NCI-H2227 (cell line): ENCODE data around the gene PPP1R14D.

ENCODE experiments used
- DNase-seq: peaks from one replicate; lab custom pipeline; 2025; ENCODE audit not compliant: unreplicated experiment; lab: John Stamatoyannopoulos, UW

PPP1R14D gene

DNA sequence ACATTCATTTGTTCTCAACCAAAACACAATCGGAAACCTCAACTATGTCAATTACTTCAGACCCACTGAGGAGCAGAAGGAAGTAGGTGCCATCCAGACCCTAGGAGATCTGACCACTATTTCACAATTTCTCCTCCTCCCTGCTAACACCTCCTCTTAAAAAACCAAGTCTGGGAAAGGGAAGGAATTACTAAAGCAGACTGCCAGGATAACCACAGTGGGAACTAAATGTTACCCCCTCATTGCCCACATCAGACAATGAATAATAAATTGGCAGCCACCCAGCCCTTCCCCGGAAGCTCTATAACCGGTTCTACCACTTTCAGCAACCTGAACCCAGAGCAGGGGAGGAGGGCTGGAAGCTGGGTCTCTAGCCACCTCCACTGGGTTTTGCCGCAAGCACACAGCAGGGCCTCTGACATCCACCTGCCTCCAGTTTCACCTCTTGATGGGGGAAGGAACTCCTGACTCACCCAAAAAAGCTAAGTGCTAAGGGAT lies 41.1 kb downstream of the PPP1R14D start:
- no peak for DNase-seq

GRCh38 chr15:40785814-40786213 lies 42.7 kb downstream of the PPP1R14D start:
- DNase-seq = no peak

DNA sequence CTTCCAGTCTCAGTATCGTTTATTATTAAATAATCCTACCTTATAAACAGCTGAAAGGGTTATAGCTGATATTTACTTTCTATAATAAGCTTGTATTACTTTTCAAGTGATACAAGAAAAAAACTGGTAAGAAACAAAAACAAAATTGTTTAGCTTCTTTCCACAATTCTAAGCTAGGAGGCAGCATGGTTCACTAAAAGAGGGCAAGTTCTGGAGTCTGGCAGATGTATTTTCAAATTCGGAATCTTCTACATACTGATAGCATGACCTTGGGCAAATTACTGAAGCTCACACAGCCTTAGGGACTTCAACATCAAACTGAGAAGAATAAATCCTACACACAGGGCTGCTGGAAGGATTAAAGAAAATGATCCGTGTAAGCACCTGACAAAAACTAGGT lies 43.3 kb downstream of the PPP1R14D start:
- no peak for DNase-seq

DNA sequence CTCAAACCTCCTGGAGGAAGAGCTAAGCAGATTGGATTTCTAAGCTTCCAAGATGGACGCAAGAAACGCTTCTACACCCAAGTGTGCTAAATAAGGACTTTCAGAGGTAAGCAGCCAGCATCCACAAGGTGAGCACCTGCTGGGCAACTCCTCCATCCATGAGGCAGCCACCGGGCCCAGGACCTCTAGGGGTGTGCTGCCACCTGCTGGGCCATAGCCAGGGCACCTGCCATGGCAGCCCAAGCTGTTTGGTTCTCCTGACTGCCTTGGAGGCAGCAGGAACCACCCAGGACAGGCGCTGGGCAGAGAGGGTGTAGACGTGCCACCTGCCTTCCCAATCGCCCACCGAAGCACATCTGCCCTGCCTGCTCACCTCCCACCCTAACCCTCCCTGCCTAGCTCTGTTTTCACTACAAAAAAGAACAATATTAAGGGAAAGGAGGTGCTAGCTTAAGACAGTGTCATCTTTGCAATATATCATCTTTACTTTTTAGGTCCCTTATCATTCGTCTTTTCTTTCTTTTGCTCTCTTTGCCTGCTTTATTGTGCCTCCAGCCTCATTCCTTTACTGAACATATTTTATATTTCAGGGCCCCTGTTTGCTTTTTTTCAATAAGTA lies 45.8 kb downstream of the PPP1R14D start:
- DNase-seq = peak; percentile 65

DNA sequence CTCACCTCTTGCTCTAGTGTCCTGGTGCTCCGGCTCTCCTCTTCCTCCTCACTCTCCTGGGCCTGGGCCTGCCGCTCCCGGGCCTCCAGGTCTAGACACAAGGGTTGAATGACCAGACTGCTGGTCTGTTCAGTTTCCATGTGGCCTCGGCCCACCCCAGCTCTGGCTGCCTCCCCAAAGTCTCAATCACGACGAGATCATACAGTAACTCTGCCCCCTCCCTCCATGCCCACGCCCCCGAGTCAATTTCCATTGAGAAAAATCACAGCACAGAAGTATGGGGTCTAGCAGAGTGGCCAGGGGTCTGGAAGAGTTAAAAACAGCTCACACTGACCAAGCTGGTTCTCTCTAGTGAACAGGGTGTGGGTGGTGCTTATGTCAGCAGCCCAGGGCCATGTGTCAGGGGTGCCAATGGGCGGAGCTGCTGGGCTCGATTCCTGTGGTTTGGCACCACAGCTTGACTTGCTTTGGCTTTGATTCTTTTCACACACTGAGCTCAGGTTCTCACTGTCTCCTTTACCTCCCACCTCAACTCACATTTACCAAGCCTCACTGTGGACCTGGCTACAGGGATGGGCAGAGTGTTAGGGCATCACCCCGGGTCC lies 51.9 kb downstream of the PPP1R14D start:
- no peak for DNase-seq

DNA sequence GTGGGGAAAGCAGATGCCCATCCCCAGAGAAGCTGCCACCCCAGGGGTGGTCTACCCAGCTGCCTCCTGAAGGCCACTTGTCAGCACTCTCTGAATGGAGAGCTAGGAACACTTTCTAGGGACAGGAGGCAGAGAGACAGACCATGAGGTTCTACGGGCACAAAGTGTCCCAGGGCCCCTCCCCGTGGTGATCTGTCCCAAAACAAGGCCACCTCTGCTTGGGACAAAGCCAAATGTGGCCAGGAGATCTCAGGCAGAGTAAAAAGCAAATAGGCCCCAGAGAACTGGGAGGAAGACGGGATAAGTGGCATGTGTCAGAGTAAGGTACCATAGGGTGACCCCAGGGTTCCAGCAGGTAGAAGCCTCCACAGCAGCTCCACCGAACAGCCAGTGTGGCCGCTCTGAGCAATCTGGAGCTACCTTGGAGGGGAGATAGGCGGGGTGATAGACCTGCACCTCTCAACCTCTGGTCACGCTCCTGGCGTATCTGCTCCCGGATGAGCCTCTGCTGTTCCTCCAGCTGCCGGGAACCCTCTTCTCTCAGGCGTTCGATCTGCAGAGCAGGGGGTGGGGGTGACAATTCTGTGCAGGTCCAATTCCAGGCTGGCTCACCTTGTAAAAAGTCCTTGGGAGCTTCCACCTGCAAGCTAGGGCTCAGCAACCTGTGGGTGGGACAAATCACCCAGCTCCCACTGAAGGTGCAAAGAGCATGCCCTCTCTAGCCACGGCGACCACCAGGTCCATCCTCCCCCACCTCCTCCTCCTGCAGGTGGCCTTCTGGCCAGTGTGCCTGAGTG lies 52.6 kb downstream of the PPP1R14D start:
- DNase-seq = no peak

DNA sequence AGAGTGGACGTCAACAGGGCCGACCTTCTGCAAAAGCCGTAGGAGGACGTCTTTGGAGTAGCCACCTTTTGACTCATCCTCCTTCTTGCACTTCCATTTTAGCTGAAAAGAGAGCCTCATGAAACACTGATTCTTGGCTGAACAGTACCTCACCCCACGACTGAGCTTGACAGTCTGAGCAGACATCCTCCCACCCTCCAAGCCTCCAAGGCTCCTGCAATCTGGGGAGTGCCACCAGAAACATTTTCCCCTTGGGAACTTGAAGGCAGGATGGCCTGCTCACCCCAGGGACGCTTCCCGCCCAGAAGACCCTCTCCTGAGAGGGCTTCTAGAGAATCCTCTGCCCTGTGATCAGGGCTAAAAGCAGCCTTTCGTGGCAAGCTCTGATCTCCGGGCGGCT lies 53.5 kb downstream of the PPP1R14D start:
- no peak for DNase-seq

GRCh38 chr15:40773902-40774301 lies 54.6 kb downstream of the PPP1R14D start:
- no peak for DNase-seq

DNA sequence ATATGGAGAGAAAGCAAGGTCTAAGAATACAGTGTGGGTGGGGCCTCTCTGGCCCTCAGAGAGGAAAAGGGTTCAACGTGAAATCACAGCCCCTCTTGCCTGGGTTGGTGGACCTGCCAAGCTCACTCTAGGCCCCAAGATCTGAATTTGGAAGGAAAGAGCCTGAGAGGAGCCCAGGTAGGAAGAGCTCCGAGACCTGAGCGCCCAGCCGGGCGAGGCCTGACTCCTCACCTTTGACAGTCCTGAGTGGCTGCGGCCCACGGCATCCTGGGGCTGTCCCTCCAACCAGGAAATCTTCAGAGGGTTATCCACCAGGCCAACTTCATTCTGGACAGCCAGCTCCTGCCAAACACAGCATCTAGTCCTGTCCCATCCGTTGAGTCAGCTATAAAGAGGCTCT lies 55.0 kb downstream of the PPP1R14D start:
- DNase-seq = no peak

GRCh38 chr15:40772014-40772413 lies 56.5 kb downstream of the PPP1R14D start:
- no peak for DNase-seq

DNA sequence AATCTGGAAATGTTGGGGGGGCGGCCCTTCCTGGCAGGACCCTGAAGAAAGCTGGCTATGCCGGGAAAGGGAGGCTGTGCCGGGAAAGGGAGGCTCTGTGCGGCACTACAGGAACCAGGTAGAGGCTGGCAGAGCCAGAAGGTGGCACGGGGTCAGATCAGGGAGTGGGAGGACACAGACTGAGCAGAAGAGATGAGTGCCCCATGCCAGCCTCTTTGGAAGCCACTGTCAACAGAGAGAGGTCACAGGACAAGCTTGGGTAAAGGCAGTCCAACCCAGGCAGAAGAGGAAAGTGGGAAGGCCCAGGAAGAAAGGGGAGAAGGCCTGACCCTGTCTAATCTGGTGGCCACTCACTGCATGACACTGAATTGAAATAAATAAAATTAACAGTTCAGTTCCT lies 57.3 kb downstream of the PPP1R14D start:
- no peak for DNase-seq

DNA sequence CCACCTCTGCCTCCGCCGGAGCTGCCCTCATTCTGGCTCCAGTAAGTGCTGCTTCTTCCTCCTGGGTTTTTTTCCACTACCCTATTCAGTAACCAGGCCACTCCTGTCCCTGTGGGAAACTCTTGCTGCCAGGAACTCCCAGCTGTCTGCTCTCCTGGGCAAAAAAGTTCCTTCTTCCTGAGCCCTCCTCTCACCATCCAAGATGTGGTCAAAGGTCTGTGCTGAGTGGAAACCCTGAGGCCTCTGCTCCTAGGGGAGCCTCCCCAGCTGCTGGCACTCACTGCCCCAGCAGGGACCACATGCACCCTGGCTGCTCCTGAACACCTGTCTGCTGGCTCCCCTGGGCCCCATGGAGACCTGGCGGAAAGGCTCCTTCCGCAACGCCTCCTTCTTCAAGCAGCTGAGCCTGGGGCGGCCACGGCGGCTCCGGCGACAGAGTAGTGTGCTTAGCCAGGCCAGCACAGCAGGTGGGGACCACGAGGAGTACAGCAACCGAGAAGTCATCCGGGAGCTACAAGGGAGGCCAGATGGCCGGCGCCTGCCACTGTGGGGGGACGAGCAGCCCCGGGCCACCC lies 58.3 kb downstream of the PPP1R14D start:
- DNase-seq = peak; percentile 38

GRCh38 chr15:40769274-40770146 lies 59.0 kb downstream of the PPP1R14D start, which contains the start of gene C15orf62:
C15orf62 (plus strand) TSS chr15:40769980; CDS start chr15:40770496, 516 bp downstream.
- peak; percentile 64 for DNase-seq

- DNase-seq = no peak
These were observed 59.8 kb downstream of the PPP1R14D start for GRCh38 chr15:40768521-40769273.

DNA sequence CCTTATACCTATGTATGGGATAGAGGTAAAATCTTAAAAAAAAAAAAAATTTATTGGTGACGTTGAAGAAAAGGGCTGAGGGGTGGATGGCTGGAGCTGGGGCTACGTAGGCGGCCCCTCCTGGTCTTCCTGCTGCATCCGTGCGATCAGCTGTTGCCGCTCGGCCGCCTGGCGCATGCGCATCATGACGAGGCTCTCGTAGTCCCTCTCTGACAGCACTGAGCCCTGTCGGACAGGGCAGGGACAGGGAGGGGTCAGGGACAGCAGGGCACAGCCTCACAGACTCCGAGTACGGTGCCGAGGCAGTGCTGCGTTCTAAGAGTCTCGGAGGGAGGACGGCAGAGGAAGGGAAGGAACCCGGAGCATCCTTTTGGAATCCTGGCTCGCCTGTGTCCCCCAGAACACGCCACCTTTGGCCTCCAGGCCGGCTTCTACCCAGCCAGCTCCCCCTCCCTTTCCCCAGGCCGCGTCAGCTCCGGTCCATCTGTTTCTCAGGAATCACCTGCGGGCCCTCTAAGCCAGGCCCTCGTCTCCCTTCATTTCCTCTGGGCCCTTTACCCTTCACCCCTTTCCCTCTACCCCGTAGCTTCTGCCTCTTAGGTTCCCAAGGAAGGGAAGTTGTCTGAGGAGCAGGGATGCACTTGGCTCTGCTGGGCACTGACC lies 60.5 kb downstream of the PPP1R14D start:
- no peak for DNase-seq

DNA sequence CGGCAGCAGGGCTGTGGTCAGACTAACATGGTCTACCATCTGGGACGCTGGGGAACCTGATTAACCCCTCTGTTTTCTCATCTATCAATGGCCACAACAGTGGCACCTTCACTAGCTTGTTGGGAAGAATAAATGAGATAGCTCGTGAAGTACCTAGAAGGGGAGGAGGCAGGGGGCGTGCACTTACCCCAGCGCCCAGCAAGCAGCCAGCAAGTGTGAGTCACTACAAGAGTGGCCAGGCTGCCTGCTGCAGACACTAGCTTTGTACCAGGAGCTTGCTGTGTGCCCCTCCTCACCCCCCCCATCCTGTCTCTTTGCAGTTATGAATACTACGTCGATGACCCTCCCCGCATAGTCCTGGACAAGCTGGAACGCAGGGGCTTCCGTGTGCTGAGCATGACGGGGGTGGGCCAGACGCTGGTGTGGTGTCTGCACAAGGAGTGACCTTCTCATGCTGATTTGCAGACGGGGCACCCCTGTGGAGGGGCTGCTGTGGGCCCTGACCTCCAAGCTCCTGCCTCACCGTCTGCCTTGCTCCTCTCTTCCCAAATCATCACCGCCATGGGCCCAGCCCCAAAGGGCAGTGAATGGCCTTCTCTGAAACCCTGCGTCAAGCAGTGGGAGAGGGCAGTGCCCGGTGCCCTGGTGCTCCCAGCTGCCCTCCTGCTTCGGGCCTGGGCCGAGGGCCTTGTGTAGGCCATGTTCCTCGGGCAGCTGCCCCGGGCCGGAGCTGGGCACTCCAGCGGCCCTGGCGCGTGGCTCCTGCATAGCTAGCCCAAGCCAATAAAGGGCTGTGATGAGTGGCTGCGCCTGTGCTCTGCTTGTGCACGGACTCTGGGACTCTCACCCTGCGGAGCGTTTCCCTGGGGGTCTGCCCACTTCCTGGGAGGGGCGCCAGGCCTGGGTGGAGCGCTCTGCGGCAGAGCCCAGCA lies 61.3 kb downstream of the PPP1R14D start:
- peak; percentile 18 for DNase-seq

DNA sequence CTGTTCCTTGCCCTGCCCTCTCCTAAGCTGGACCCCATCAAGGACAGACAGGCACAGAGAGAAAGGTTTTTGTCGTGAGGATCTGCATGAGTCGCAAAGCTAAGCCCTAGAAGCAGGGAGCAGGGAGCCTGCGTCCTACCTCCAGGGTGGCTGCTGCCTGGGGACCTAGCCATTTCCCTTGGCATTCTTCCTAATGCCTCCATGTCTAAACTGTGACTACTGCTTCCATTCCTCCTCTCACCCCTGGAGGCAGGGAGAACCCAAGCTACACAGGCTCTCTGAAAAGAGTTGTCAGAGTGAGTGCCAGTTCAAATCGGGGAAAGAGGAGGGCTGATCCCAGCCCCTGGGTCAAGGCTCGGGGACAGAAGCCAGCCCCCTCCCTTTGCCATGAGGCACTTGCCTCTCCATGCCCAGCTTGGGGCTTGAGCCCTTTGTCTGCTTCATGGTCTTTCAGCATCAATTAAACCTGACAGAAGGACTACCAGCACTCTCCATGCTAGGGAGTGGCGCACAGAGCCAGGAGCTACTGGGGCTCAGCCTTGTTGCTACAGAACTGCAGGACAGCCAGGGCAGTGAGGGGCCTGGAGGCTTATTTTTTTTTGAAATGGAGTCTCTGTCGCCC lies 62.2 kb downstream of the PPP1R14D start:
- DNase-seq = no peak
